T-helper 2 cell treated with Interferon-gamma antibody and Interleukin-4, amounts not matched to agents 5 μg/mL and 100 μg/mL, for 36 hours (primary cell): ENCODE data around the gene ATP10B.

Source experiments
- DNase-seq: peaks from one replicate; pipeline ENCODE4 v3.0.0; 2021; ENCODE audit warnings: low spot score
- H3K27ac Mint-ChIP-seq: one replicate; pipeline ENCODE4 v1.8.0; 2021; ENCODE audit warnings: mild to moderate bottlenecking, mixed read lengths
- H3K27me3 Mint-ChIP-seq: one replicate; pipeline ENCODE4 v1.8.0; 2021; ENCODE audit warnings: low read depth, mixed read lengths
- H3K36me3 Mint-ChIP-seq: one replicate; pipeline ENCODE4 v1.8.0; 2021; ENCODE audit warnings: low read depth, mixed read lengths
- H3K4me1 Mint-ChIP-seq: one replicate; pipeline ENCODE4 v1.8.0; 2021; ENCODE audit warnings: low read depth, mixed read lengths
- H3K4me3 Mint-ChIP-seq: one replicate; pipeline ENCODE4 v1.8.0; 2022; ENCODE audit warnings: mild to moderate bottlenecking, moderate library complexity, mixed read lengths
- H3K9me3 Mint-ChIP-seq: one replicate; pipeline ENCODE4 v1.8.0; 2021; ENCODE audit warnings: mixed read lengths

ATP10B gene

GRCh38 chr5:160703547-160704189 lies 148.3 kb downstream of the ATP10B start:
- no peaks in the 10 kb centered on the region for H3K36me3 Mint-ChIP-seq
- no peak overlapping the region for H3K4me3 Mint-ChIP-seq
- H3K9me3 Mint-ChIP-seq, result no peaks in the 10 kb centered on the region
- no peaks in the 10 kb centered on the region for H3K4me1 Mint-ChIP-seq
- no peak for DNase-seq
- no peaks in the 10 kb centered on the region for H3K27me3 Mint-ChIP-seq
- H3K27ac Mint-ChIP-seq, result no peak overlapping the region

GRCh38 chr5:160702934-160703333 lies 149.1 kb downstream of the ATP10B start:
- H3K4me1 Mint-ChIP-seq, result no peaks in the 10 kb centered on the region
- no peaks in the 10 kb centered on the region for H3K9me3 Mint-ChIP-seq
- no peak overlapping the region for H3K4me3 Mint-ChIP-seq
- no peaks in the 10 kb centered on the region for H3K36me3 Mint-ChIP-seq
- no peaks in the 10 kb centered on the region for H3K27me3 Mint-ChIP-seq
- no peak for DNase-seq
- no peak overlapping the region for H3K27ac Mint-ChIP-seq

GRCh38 chr5:160702311-160702803 lies 149.7 kb downstream of the ATP10B start:
- Mint-ChIP-seq H3K4me1 (no peaks in the 10 kb centered on the region), H3K27me3 (no peaks in the 10 kb centered on the region), H3K4me3 (no peak overlapping the region), H3K36me3 (no peaks in the 10 kb centered on the region), H3K27ac (no peak overlapping the region), H3K9me3 (no peaks in the 10 kb centered on the region)
- DNase-seq, result no peak

GRCh38 chr5:160701403-160701802 lies 150.6 kb downstream of the ATP10B start:
- DNase-seq, result no peak
- no peaks in the 10 kb centered on the region for H3K27me3 Mint-ChIP-seq
- no peak overlapping the region for H3K4me3 Mint-ChIP-seq
- H3K36me3 Mint-ChIP-seq, result no peaks in the 10 kb centered on the region
- H3K4me1 Mint-ChIP-seq, result no peaks in the 10 kb centered on the region
- H3K9me3 Mint-ChIP-seq, result no peaks in the 10 kb centered on the region
- H3K27ac Mint-ChIP-seq, result no peak overlapping the region

- Mint-ChIP-seq H3K9me3 (no peaks in the 10 kb centered on the region), H3K27me3 (no peaks in the 10 kb centered on the region), H3K4me1 (peaks cover 2% of the 10 kb centered on the region), H3K4me3 (no peak overlapping the region), H3K27ac (no peak overlapping the region), H3K36me3 (no peaks in the 10 kb centered on the region)
- DNase-seq, result no peak
Observed at GRCh38 chr5:160699301-160699700, 152.7 kb downstream of the ATP10B start.

DNA sequence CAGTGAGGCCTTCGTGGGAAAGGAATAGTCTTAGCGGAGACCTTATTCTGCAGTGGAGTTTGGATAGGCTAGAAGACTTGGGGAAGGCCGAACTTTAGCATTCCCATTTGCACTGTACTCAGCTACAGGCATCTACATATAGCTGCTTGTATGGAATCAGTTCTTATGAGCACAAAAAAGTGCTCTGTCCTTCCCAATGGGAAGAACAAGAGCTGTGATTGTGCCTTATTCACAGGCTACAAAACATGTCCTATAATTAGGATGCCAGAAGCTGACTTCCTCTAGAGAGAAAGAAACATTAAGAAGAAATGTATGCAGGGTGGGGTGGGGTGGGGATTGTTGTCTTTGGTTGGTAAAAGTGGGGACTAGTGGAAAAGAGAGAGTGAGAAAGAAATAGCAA lies 154.7 kb downstream of the ATP10B start:
- Mint-ChIP-seq H3K4me1 (peaks cover 2% of the 10 kb centered on the region), H3K27ac (no peak overlapping the region), H3K4me3 (no peak overlapping the region)

GRCh38 chr5:160694896-160695295 lies 157.1 kb downstream of the ATP10B start:
- Mint-ChIP-seq H3K9me3 (no peaks in the 10 kb centered on the region), H3K27me3 (no peaks in the 10 kb centered on the region), H3K4me1 (peaks cover 2% of the 10 kb centered on the region), H3K27ac (no peak overlapping the region), H3K36me3 (no peaks in the 10 kb centered on the region), H3K4me3 (no peak overlapping the region)
- no peak for DNase-seq

More for the DNA sequence above, 154.7 kb downstream of the ATP10B start:
- DNase-seq, result no peak
- no peaks in the 10 kb centered on the region for H3K36me3 Mint-ChIP-seq
- no peaks in the 10 kb centered on the region for H3K27me3 Mint-ChIP-seq
- no peaks in the 10 kb centered on the region for H3K9me3 Mint-ChIP-seq

DNA sequence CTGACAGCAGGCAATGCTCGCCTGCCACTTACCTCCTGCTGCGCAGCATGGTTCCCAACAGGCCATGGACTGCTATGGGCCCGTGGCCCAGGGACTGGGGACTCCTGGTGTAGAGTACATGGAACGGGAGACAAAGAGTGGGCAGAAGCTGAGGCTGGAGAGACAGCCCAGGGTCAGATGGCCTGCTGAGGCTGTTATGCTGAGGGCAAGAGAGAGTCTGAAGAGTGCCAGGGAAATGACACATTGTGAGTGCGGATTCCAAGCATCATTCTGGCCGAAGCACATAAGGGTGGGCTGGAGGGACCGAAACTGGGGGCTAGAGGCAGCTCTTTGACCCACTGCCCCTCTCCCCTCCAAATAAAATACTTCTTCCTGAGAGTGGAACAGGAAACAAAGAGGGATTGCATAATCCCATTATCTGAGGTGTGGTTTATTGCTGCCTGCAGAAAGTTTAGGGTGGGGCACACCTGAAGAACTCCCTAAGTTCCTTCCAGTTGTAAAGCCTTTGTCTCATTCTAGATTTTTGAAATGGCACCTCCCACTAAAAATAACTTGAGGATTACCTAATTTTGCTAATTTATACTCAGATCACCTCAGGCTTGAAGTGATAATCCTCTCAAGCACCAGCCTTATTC lies 158.1 kb downstream of the ATP10B start:
- H3K4me3 Mint-ChIP-seq, result no peak overlapping the region
- H3K9me3 Mint-ChIP-seq, result no peaks in the 10 kb centered on the region
- DNase-seq, result no peak
- no peaks in the 10 kb centered on the region for H3K27me3 Mint-ChIP-seq
- no peaks in the 10 kb centered on the region for H3K36me3 Mint-ChIP-seq
- H3K4me1 Mint-ChIP-seq, result peaks cover 2% of the 10 kb centered on the region
- H3K27ac Mint-ChIP-seq, result no peak overlapping the region

- Mint-ChIP-seq H3K4me1 (peaks cover 2% of the 10 kb centered on the region), H3K4me3 (no peak overlapping the region), H3K27ac (no peak overlapping the region), H3K36me3 (no peaks in the 10 kb centered on the region), H3K9me3 (no peaks in the 10 kb centered on the region), H3K27me3 (no peaks in the 10 kb centered on the region)
- no peak for DNase-seq
Observed at GRCh38 chr5:160692271-160692670, 159.7 kb downstream of the ATP10B start.

- Mint-ChIP-seq H3K9me3 (no peaks in the 10 kb centered on the region), H3K27ac (no peak overlapping the region), H3K4me1 (no peaks in the 10 kb centered on the region), H3K4me3 (no peak overlapping the region), H3K27me3 (peaks cover 3% of the 10 kb centered on the region), H3K36me3 (no peaks in the 10 kb centered on the region)
- no peak for DNase-seq
Observed at GRCh38 chr5:160685695-160686094, 166.3 kb downstream of the ATP10B start.

- Mint-ChIP-seq H3K27ac (no peak overlapping the region), H3K27me3 (peaks cover 3% of the 10 kb centered on the region), H3K4me3 (no peak overlapping the region), H3K36me3 (no peaks in the 10 kb centered on the region), H3K4me1 (no peaks in the 10 kb centered on the region), H3K9me3 (no peaks in the 10 kb centered on the region)
- DNase-seq, result no peak
Observed at GRCh38 chr5:160685219-160685618, 166.8 kb downstream of the ATP10B start.

DNA sequence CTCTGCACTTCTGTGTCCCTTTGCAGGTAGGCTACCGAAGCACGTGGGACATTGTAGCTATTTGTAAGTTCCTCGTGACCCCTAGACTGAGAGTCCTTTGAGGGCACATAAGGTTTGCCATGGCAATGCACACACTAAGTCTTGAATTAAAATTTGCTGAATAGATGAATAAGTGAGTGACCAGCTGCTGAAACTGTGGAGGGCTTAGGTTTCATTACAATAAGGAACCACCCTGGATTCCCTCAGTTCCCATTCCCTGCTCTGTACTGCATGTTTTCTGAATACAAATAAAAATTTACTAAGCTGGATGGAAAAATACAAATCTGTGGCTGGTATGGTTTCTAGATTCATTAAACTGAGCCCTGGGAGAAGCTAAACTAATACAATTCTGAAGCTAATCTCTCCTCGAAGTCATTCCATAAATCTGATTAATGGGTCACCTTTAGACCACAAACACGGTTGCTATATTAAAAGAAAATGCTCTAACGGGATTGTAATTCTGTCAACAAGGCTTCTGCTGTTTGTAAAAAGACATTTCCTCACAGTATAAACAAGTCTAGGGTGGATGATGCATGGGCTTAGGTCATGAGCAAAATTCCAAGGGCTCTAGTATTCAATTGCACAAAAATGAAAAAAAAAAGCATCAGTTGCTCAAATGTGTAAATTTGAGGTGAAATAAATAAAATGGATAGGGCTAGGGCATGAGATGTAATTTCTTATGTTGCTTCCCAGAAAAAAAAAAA lies 172.3 kb downstream of the ATP10B start:
- no peaks in the 10 kb centered on the region for H3K36me3 Mint-ChIP-seq
- H3K9me3 Mint-ChIP-seq, result no peaks in the 10 kb centered on the region
- H3K4me3 Mint-ChIP-seq, result no peak overlapping the region
- no peak overlapping the region for H3K27ac Mint-ChIP-seq
- H3K27me3 Mint-ChIP-seq, result peaks cover 7% of the 10 kb centered on the region
- no peaks in the 10 kb centered on the region for H3K4me1 Mint-ChIP-seq
- no peak for DNase-seq

DNA sequence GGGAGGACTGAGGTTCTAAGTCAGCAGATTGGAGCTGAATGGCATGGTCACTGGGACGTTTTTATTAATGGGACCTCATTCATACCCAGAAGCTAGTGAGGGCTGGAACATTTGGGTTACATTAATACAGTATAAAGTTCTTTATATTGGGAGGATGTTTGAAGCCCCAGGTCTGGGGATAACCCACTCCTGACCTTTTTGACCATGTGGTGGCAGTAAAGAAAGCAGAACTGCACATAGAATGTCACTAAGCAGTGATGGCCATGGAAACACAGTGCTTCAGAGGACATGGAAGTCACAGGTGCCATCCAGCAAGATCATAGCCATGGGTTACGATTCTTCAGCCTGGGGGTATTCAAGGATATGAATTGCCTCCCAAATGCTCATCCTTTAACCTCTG lies 176.0 kb downstream of the ATP10B start:
- H3K27ac Mint-ChIP-seq, result no peak overlapping the region
- no peaks in the 10 kb centered on the region for H3K4me1 Mint-ChIP-seq
- no peak overlapping the region for H3K4me3 Mint-ChIP-seq
- peaks cover 10% of the 10 kb centered on the region for H3K27me3 Mint-ChIP-seq
- no peaks in the 10 kb centered on the region for H3K9me3 Mint-ChIP-seq
- DNase-seq, result no peak
- H3K36me3 Mint-ChIP-seq, result no peaks in the 10 kb centered on the region

- Mint-ChIP-seq H3K27ac (no peak overlapping the region), H3K27me3 (peaks cover 13% of the 10 kb centered on the region), H3K4me3 (no peak overlapping the region), H3K36me3 (no peaks in the 10 kb centered on the region), H3K9me3 (no peaks in the 10 kb centered on the region), H3K4me1 (no peaks in the 10 kb centered on the region)
- no peak for DNase-seq
Observed at GRCh38 chr5:160674901-160675300, 177.1 kb downstream of the ATP10B start.
